HepG2 (cell line): ENCODE measurements around the gene CSN2. TPM values are rescaled to one million over a fixed set of nuclear protein-coding genes. Genes with fewer than 3 reads are reported as not detected.

Experiments
- ATAC-seq: fragments of 200-7000 bp; cut with Tn5 transposase; 3 replicates; pipeline ENCODE4 v1.9.1; 2020; ENCODE audit warnings: mild to moderate bottlenecking, moderate library complexity
- BruUV-seq: library from RNA; stranded (reverse); fragments of 400-500 nt; replicated peaks from 2 replicates; lab custom pipeline; 2021; lab: Mats Ljungman, UMichigan
- CTCF ChIA-PET: fragments of 300-600 bp; formaldehyde crosslinking; extraction: SDS; loops from one replicate; lab custom pipeline; 2021; ENCODE audit warnings: low total read pairs, inconsistent platforms, low intra/inter-chr PET ratio; lab: Yijun Ruan, JAX
- POLR2A ChIA-PET: fragments of 350-600 bp; sonication (Branson Sonifier 250); formaldehyde crosslinking; loops from one replicate; lab custom pipeline; 2020; ENCODE audit warnings: antibody characterized with exemption, inconsistent platforms; lab: Yijun Ruan, JAX
- DNase-seq: peaks from one replicate; pipeline ENCODE4 v3.0.0-alpha.2; 2015; ENCODE audit warnings: low spot score
- FAIRE-seq: peaks from 3 replicates; lab custom pipeline; 2011; peaks lifted over from hg19 to GRCh38; lab: Jason Lieb, UNC
- H2AFZ ChIP-seq: one replicate; pipeline ENCODE4 v1.6.1; 2011; ENCODE audit warnings: low read length, inconsistent platforms
- H3K27ac ChIP-seq: fragments of 300-600 bp; 3 replicates; pipeline ENCODE4 v1.8.0; 2011; ENCODE audit warnings: mixed run types, mild to moderate bottlenecking, mixed read lengths, low read length, inconsistent platforms; ENCODE audit not compliant: insufficient read depth; ENCODE audit errors: extremely low read length
- H3K27me3 ChIP-seq, 2 experiments: fragments of 200-600 bp in 1 of 2; 2 replicates in 1 of 2; 3 replicates in 1 of 2; pipeline versions ENCODE4 v1.6.0 to v1.8.0; 2011; ENCODE audit warnings: low read length in 2 of 2, mild to moderate bottlenecking in 2 of 2, moderate library complexity in 2 of 2, inconsistent platforms in 1 of 2; ENCODE audit not compliant: insufficient read depth in 2 of 2, control insufficient read depth in 1 of 2
- H3K36me3 ChIP-seq, 2 experiments: fragments of 200-600 bp in 1 of 2; replicated peaks in 1 of 2; 2 replicates in 1 of 2; 3 replicates in 1 of 2; pipeline versions ENCODE4 v1.5.1 to v1.8.0; 2011; ENCODE audit warnings: low read length in 2 of 2, inconsistent platforms in 1 of 2; ENCODE audit not compliant: insufficient read depth in 2 of 2, control insufficient read depth in 1 of 2
- H3K4me1 ChIP-seq: 2 replicates; pipeline ENCODE4 v1.5.1; 2012; ENCODE audit warnings: low read length, inconsistent platforms; ENCODE audit not compliant: insufficient read depth
- H3K4me2 ChIP-seq: 2 replicates; pipeline ENCODE4 v1.6.0; 2011; ENCODE audit warnings: low read depth, low read length, inconsistent platforms
- H3K4me3 ChIP-seq, 3 experiments: fragments of 200-600 bp in 1 of 3; sonication (generic), shearing (Covaris generic) in 1 of 3; replicated peaks in 1 of 3; 2 replicates each; pipeline ENCODE4 v1.5.1; 2011 to 2016; ENCODE audit warnings: low read length in 3 of 3, inconsistent platforms in 2 of 3, low read depth in 2 of 3, mild to moderate bottlenecking in 2 of 3, control low read depth in 1 of 3, mixed read lengths in 1 of 3; ENCODE audit not compliant: insufficient read depth in 1 of 3
- H3K79me2 ChIP-seq: one replicate; pipeline ENCODE4 v1.6.1; 2011; ENCODE audit warnings: low read length, inconsistent platforms; ENCODE audit not compliant: insufficient read depth
- H3K9ac ChIP-seq: 2 replicates; pipeline ENCODE4 v1.6.0; 2011; ENCODE audit warnings: mild to moderate bottlenecking, low read depth, low read length, inconsistent platforms; ENCODE audit not compliant: insufficient read depth
- H3K9me3 ChIP-seq: 2 replicates; pipeline ENCODE4 v1.5.1; 2012; ENCODE audit warnings: mild to moderate bottlenecking, low read length
- H4K20me1 ChIP-seq: 2 replicates; pipeline ENCODE4 v1.6.0; 2011; ENCODE audit warnings: inconsistent platforms, mild to moderate bottlenecking, low read length, moderate library complexity; ENCODE audit not compliant: insufficient read depth
- ARNTL ChIP-seq: sonication (generic); formaldehyde crosslinking; IDR thresholded peaks from 2 replicates; pipeline ENCODE4 v1.4.0; 2020; ENCODE audit warnings: mild to moderate bottlenecking, missing genetic modification reagents
- RXRA ChIP-seq: sonication (generic); formaldehyde crosslinking; IDR thresholded peaks from 2 replicates; pipeline ENCODE4 v1.5.1; 2020; ENCODE audit warnings: missing genetic modification reagents
- TCF7L2 ChIP-seq: IDR thresholded peaks from 2 replicates; pipeline ENCODE4 v1.6.1; 2011; ENCODE audit warnings: mild to moderate bottlenecking, low read depth, low read length, moderate library complexity
- WGBS: methylation state at CpG from one replicate; pipeline ENCODE4 v1.1.6; 2017; ENCODE audit warnings: low lambda C conversion rate; 5-methylcytosine and 5-hydroxymethylcytosine counted together
- in situ Hi-C: cut with HindIII; loops from 2 replicates; pipeline ENCODE4 v1.10.0; 2017; ENCODE audit warnings: low pct_unique_long_range_greater_than_20kb; ENCODE audit not compliant: extremely low pct_ligation_motif_present
- intact Hi-C: fragments of 100-400 bp; cut with micrococcal nuclease; formaldehyde crosslinking; loops from one replicate; pipeline ENCODE4 v1.10.0; 2022; ENCODE audit not compliant: unreplicated experiment
- polyA plus RNA-seq, 8 experiments: library from polyadenylated mRNA; depleted of rRNA in 3 of 8; stranded (reverse) in 7 of 8; unstranded in 1 of 8; fragments of >200 nt; fragmentation: Illumina TruSeq in 4 of 8; extraction: Trizol in 4 of 8; gene quantifications; 2 replicates each; pipeline versions ENCODE4 v1.2.1 to v1.2.3, GENCODE V29; 2011 to 2016; ENCODE audit warnings: low read depth in 4 of 8, missing spikeins in 1 of 8, mixed read lengths in 1 of 8; ENCODE audit not compliant: insufficient read depth in 1 of 8
- total RNA-seq, 5 experiments: library from RNA; depleted of rRNA; stranded (reverse); fragments of >200 nt; fragmentation: Illumina TruSeq; extraction: Trizol; gene quantifications; 2 replicates each; pipeline ENCODE4 v1.2.3, GENCODE V29; 2016; ENCODE audit warnings: low read depth in 1 of 5
- TF ChIP-seq, protein P1 (sequence below): sonication (generic); formaldehyde crosslinking; IDR thresholded peaks from 2 replicates; pipeline ENCODE4 v1.9.0; 2021; ENCODE audit warnings: mild to moderate bottlenecking, missing genetic modification reagents

The CSN2 gene
- total and polyA plus RNA-seq, 2 of the 13 experiments (the other 11 are each of a cell fraction or from before 2014, with no cell fraction given): 0.15 TPM; not detected in 1

DNA sequence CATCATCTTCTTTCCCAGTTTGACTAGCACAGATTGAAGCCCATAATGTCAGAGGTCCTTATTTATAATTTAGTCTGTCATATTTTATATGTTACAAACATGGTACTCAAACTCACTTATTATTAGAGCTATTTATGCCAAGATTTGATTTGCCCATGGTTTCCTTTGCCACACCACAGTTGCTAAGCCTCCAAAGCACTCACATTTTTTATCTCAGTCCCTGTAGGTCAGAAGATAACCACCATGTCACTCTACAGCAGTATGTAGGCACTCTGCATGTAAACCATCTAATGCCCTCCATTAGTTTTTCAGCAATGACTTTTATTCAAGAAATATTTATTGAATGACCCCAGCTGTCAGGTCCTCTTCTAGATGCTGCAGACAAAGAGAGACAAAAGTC is 37.0 kb upstream of the CSN2 start (continued):
- TF ChIP-seq, protein P1, sequence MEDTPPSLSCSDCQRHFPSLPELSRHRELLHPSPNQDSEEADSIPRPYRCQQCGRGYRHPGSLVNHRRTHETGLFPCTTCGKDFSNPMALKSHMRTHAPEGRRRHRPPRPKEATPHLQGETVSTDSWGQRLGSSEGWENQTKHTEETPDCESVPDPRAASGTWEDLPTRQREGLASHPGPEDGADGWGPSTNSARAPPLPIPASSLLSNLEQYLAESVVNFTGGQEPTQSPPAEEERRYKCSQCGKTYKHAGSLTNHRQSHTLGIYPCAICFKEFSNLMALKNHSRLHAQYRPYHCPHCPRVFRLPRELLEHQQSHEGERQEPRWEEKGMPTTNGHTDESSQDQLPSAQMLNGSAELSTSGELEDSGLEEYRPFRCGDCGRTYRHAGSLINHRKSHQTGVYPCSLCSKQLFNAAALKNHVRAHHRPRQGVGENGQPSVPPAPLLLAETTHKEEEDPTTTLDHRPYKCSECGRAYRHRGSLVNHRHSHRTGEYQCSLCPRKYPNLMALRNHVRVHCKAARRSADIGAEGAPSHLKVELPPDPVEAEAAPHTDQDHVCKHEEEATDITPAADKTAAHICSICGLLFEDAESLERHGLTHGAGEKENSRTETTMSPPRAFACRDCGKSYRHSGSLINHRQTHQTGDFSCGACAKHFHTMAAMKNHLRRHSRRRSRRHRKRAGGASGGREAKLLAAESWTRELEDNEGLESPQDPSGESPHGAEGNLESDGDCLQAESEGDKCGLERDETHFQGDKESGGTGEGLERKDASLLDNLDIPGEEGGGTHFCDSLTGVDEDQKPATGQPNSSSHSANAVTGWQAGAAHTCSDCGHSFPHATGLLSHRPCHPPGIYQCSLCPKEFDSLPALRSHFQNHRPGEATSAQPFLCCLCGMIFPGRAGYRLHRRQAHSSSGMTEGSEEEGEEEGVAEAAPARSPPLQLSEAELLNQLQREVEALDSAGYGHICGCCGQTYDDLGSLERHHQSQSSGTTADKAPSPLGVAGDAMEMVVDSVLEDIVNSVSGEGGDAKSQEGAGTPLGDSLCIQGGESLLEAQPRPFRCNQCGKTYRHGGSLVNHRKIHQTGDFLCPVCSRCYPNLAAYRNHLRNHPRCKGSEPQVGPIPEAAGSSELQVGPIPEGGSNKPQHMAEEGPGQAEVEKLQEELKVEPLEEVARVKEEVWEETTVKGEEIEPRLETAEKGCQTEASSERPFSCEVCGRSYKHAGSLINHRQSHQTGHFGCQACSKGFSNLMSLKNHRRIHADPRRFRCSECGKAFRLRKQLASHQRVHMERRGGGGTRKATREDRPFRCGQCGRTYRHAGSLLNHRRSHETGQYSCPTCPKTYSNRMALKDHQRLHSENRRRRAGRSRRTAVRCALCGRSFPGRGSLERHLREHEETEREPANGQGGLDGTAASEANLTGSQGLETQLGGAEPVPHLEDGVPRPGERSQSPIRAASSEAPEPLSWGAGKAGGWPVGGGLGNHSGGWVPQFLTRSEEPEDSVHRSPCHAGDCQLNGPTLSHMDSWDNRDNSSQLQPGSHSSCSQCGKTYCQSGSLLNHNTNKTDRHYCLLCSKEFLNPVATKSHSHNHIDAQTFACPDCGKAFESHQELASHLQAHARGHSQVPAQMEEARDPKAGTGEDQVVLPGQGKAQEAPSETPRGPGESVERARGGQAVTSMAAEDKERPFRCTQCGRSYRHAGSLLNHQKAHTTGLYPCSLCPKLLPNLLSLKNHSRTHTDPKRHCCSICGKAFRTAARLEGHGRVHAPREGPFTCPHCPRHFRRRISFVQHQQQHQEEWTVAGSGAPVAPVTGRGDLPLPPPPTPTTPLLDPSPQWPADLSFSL (CRISPR knock-in tag): no peak

DNA sequence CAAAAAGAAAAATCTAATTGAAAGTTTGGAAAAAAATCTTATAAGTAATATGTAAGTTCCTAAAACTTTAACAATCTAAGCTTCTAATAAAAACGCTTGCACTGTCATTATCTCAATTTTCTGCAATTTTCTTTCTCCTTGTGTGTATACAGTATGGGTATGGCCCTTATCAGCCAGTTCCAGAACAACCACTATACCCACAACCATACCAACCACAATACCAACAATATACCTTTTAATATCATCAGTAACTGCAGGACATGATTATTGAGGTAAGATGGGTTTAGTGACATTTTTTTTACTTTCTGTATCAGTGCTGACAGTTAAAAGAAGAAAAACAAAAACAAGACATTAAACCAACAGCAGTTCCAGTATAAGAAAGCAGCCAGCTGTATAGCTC is 35.2 kb upstream of the CSN2 start:
- H3K9ac ChIP-seq: no peak overlapping the region
- no peaks in the 10 kb centered on the region for H3K36me3 ChIP-seq
- no peak for TF ChIP-seq ARNTL (CRISPR knock-in tag)
- no peak for TF ChIP-seq TCF7L2
- no peak for TF ChIP-seq RXRA (CRISPR knock-in tag)
- no peak for ATAC-seq
- no peak overlapping the region for H3K27ac ChIP-seq
- DNase-seq: no peak
- no peak overlapping the region for H2AFZ ChIP-seq
- POLR2A ChIA-PET: no interaction called here
- FAIRE-seq: no peak
- no peaks in the 10 kb centered on the region for H3K4me1 ChIP-seq
- H3K79me2 ChIP-seq: no peaks in the 10 kb centered on the region
- in situ Hi-C loops: no loop called here
- H3K9me3 ChIP-seq: no peaks in the 10 kb centered on the region
- CTCF ChIA-PET: no interaction called here
- H3K27me3 ChIP-seq: no peaks in the 10 kb centered on the region
- no peak overlapping the region for H3K4me2 ChIP-seq
- intact Hi-C loops: no loop called here
- 67% methylated on average over 1 of the region's 1 CpG for WGBS
- BruUV-seq: no TSS peak
- H3K4me3 ChIP-seq: no peak overlapping the region
- no peaks in the 10 kb centered on the region for H4K20me1 ChIP-seq
